HG02870 (cell line): ENCODE measurements around the gene ZNF227.
"Not testable (repeated sequence)": the region's sequence is repeated elsewhere in the genome, so short reads cannot be mapped to it uniquely, and the experiment has no call there.

Experiments
- ATAC-seq: cut with Tn5 transposase; IDR thresholded peaks from one replicate; pipeline ENCODE4 v1.9.1; 2021; ENCODE audit warnings: mild to moderate bottlenecking, moderate library complexity; ENCODE audit not compliant: unreplicated experiment

ZNF227 gene

DNA sequence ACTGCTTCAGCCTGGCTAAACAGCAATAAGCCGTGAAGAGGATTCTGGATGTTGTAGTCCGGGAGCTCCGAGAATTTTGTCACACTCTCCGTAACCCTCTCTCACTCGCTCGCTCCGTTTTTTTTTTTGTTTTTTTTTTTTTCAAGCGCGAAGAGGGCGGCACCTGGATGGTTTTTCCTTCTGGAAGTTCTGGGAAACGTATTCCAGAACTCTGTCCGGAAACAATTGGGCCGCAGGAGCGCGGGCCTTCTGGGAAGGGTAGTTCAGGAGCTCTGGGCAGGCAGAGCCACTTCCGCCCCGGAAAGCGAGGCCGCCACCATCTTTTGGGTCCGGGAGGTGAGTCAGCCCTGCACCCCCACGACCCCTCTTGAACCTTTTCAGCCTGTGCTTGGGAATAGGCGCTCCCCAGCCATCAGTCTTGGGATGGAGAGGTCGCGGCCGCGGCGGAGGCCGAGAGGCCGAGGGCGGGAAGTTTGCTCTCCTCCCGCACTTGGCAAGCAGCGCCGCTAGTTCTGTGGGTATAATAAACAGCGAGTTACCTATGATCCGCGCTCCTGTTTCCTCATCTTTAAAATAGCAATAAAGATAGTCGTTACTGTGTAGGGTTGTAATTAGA, at the start of gene ZNF227:
Gene ZNF227, plus strand, starts transcription at position 283 of the 616 bp plus-strand sequence. CDS start 5,261 bp downstream, outside the sequence.
- ATAC-seq, result peak; percentile 76

DNA sequence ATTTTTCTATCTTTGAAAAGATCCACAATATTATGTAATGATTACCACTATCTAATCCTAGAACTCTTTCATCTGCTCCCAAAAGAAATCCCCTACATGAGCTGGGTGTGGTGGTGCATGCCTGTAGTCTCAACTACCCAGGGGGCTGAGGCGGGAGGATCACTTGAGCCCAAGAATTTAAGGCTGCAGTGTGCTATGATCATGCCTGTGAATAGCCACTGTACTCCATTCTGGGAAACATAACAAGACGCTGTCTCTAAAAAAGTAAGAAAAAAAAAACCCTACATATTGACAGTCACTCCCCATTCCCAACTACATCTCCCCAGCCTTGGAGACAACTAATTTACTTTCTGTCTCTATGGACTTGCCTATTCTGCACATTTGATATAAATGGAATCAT, 48.5 kb upstream of the ZNF227 start:
- ATAC-seq, result no peak

DNA sequence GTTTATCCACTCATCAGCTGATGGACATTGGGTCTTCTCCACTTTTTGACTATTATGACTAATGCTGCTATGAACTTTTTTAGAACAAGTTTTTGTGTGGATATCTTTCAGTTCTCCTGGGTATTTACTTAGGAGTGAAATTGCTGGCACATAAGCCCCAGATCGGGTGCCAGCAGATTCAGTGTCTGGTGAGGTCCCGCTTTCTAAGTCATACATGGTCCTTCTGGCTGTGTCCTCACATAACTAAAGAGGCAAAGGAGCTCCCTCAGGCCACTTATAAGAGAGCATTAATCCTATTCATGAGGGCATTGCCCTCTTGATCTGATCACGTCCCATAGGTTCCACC, 48.0 kb upstream of the ZNF227 start:
- ATAC-seq, result no peak

DNA sequence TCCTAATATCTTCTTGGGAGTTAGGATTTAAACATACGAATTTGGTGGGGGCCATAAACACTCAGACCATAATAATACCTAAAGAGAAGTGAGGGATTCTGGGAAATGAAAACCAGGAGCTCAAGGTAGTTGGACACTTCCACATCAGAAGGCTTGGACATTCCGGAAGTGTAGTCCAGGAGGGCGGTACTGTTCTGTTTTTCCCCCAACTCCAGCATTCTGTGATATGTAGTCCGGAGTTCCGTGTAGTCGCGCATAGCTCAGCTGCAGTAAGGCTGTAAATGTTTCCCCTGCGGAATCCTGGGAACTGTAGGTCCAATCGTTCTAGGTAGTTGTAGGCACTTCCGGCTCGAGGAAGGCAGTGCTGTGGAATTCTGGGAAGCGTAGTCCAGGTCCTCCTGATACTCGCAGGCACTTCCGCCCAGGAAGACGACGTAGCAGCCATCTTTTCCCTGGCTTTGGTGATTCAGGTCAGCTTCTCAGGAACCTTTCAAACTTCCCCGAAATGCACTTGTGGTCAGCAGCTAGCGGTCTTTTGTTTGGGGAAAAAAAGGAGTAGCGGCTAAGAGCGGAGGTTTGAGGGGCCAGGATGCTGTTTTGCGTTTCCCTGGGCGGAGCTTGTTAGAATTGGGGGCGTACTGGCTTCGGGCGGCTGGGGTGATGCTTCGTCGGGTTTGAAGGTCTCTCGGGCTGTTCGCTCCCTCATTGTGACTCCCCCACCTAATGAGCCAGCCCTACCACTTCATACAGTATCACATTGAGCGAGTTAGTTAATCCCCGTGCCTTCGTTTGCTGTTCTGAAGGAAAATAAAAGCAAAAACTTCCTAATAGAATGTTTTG, 47.4 kb upstream of the ZNF227 start, which contains the start of gene ZNF226:
Gene ZNF226, plus strand, starts transcription at position 428 of the 840 bp plus-strand sequence. CDS start 4,981 bp downstream, outside the sequence.
- ATAC-seq, result peak; percentile 88

- ATAC-seq, result not testable (repeated sequence)
Observed at GRCh38 chr19:44170660-44171059, 41.7 kb upstream of the ZNF227 start.

GRCh38 chr19:44176590-44176989, 35.7 kb upstream of the ZNF227 start:
- no peak for ATAC-seq

GRCh38 chr19:44180968-44181367, 31.4 kb upstream of the ZNF227 start:
- no peak for ATAC-seq

- no peak for ATAC-seq
Observed at GRCh38 chr19:44182145-44182544, 30.2 kb upstream of the ZNF227 start.

- ATAC-seq, result no peak
Observed at GRCh38 chr19:44190020-44190419, 22.3 kb upstream of the ZNF227 start.

DNA sequence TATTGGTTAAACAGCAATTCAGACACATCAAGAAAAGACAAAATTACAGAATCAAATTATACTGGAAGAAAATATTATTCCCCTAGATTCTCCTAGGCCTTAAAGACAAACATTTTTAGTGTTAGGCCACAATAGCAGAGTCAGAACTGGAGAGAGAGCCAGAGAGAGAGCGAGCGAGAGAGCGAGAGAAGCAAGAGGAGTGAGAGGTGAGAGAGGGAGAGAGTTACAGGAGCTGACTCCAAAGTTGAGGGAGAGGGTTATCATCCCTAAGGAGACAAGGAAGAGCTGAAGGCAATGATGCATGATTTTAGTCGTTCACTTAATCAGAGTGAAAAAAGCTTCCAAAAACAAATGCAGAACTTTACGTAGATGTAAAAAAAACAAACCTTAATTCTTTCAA, 20.2 kb upstream of the ZNF227 start:
- ATAC-seq, result no peak

- ATAC-seq, result no peak
Observed at GRCh38 chr19:44196772-44197171, 15.6 kb upstream of the ZNF227 start.

DNA sequence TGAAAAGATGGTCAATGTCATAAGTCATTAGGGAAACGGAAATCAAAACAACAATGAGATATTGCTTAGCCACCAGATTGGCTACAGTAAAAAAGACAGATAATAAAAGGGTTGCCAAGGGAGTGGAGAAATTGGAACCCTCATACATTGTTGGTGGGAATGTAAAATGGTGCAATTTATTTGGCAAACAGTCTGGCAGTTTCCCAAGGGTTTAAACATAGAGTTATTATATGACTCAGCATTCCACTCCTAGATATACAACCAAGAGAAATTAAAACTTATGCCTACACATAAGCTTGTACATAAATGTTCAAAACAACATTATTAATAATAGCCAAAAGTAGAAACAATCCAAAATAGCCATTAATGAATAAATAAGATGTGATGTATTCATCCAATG, 9.9 kb upstream of the ZNF227 start:
- ATAC-seq, result no peak

- no peak for ATAC-seq
Observed at GRCh38 chr19:44202974-44203373, 9.4 kb upstream of the ZNF227 start.

GRCh38 chr19:44203877-44204276, 8.5 kb upstream of the ZNF227 start:
- ATAC-seq, result not testable (repeated sequence)

GRCh38 chr19:44204772-44205171, 7.6 kb upstream of the ZNF227 start:
- ATAC-seq, result no peak

GRCh38 chr19:44207126-44207803, 5.1 kb upstream of the ZNF227 start:
- peak; percentile 84 for ATAC-seq

DNA sequence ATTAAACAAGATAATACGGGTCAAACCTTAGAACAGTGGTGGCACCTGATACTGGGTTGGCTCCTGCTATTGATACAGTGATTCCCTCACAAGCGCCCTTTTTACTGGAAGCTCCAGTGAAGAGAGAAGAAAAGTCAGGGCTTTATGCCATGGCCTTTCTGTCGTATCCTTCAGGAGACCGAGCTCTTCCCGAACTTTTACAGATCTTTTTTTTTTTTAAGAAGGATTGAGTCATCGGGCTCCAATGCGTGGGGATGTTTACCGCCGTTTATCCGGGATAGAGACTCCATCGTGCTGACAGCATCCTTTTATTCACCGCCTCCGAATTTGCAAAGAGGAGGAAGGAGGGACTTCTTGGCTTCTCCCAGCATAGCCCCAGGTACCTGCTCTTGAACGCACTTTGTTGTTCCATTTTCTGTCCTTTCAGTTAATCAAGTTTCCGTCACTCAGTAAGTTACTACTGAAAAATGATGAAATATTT, 574 bp downstream of the ZNF227 start:
- no peak for ATAC-seq

DNA sequence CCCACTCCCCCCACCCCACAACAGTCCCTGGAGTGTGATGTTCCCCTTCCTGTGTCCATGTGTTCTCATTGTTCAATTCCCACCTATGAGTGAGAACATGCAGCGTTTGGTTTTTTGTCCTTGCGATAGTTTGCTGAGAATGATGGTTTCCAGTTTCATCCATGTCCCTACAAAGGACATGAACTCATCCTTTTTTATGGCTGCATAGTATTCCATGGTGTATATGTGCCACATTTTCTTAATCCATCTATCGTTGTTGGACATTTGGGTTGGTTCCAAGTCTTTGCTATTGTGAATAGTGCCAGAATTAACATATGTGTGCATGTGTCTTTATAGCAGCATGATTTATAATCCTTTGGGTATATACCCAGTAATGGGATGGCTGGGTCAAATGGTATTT, 7.6 kb downstream of the ZNF227 start:
- not testable (repeated sequence) for ATAC-seq

DNA sequence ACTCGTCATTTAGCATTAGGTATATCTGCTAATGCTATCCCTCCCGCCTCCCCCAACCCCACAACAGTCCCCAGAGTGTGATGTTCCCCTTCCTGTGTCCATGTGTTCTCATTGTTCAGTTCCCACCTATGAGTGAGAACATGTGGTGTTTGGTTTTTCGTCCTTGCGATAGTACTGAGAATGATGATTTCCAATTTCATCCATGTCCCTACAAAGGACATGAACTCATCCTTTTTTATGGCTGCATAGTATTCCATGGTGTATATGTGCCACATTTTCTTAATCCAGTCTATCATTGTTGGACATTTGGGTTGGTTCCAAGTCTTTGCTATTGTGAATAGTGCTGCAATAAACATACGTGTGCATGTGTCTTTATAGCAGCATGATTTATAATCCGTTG, 8.4 kb downstream of the ZNF227 start:
- ATAC-seq, result not testable (repeated sequence)

DNA sequence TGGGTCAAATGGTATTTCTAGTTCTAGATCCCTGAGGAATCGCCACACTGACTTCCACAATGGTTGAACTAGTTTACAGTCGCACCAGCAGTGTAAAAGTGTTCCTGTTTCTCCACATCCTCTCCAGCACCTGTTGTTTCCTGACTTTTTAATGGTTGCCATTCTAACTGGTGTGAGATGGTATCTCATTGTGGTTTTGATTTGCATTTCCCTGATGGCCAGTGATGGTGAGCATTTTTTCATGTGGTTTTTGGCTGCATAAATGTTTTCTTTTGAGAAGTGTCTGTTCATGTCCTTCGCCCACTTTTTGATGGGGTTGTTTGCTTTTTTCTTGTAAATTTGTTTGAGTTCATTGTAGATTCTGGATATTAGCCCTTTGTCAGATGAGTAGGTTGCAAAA, 9.0 kb downstream of the ZNF227 start:
- not testable (repeated sequence) for ATAC-seq

GRCh38 chr19:44228318-44228717, 16.0 kb downstream of the ZNF227 start:
- ATAC-seq, result no peak

GRCh38 chr19:44232867-44233266, 20.5 kb downstream of the ZNF227 start:
- ATAC-seq, result no peak
